Esophagus muscularis mucosa (tissue), 4 donors: ENCODE data around the gene HHIPL1. TPM values are rescaled to one million over a fixed set of nuclear protein-coding genes. Genes with fewer than 3 reads are reported as not detected.

Experiments
- DNase-seq: peaks from one replicate; pipeline ENCODE4 v3.0.0-alpha.2; 2017; ENCODE audit errors: extremely low spot score
- H3K27ac ChIP-seq, 4 donors: fragments of 200-600 bp; sonication (generic); replicated peaks in 1 of 4; 1 replicate in 3 of 4; 2 replicates in 1 of 4; pipeline ENCODE4 v1.5.1; 2016 to 2019; ENCODE audit warnings: mild to moderate bottlenecking in 1 of 4
- H3K27me3 ChIP-seq, 4 donors: fragments of 200-600 bp; sonication (generic); one replicate each; pipeline versions ENCODE4 v1.5.1 to v1.6.0; 2016 to 2019
- H3K36me3 ChIP-seq, 4 donors: fragments of 200-600 bp; sonication (generic); one replicate each; pipeline ENCODE4 v1.5.1; 2016 to 2019
- H3K4me1 ChIP-seq, 4 donors: fragments of 200-600 bp; sonication (generic); one replicate each; pipeline ENCODE4 v1.5.1; 2016 to 2019
- H3K4me3 ChIP-seq, 4 donors: fragments of 200-600 bp; sonication (generic); 1 replicate in 2 of 4; 2 replicates in 2 of 4; pipeline ENCODE4 v1.5.1; 2016 to 2019; ENCODE audit warnings: mild to moderate bottlenecking in 4 of 4, moderate library complexity in 1 of 4
- H3K9me3 ChIP-seq, 4 donors: fragments of 200-600 bp; sonication (generic); 1 replicate in 3 of 4; 2 replicates in 1 of 4; pipeline ENCODE4 v1.5.1; 2016 to 2019
- EP300 ChIP-seq: sonication (generic); formaldehyde crosslinking; IDR thresholded peaks from one replicate; pipeline ENCODE4 v1.6.1; 2017; ENCODE audit warnings: antibody characterized with exemption
- POLR2A ChIP-seq: fragments of 450-650 bp; IDR thresholded peaks from one replicate; pipeline ENCODE4 v1.6.1; 2017; ENCODE audit warnings: antibody characterized with exemption, moderate library complexity, mild to moderate bottlenecking, low read depth
- POLR2AphosphoS5 ChIP-seq, 2 donors: sonication (generic); formaldehyde crosslinking; IDR thresholded peaks; one replicate each; pipeline ENCODE4 v1.6.1; 2017; ENCODE audit warnings: antibody characterized with exemption in 2 of 2
- WGBS: methylation state at CpG from one replicate; pipeline ENCODE4 v1.1.5; 2018; 5-methylcytosine and 5-hydroxymethylcytosine counted together
- intact Hi-C: fragments of 100-400 bp; cut with DNase I; formaldehyde crosslinking; loops from one replicate; pipeline ENCODE4 v1.15.1; 2023
- total RNA-seq, 4 donors: library from RNA; depleted of rRNA; stranded (reverse); fragments of >200 nt; gene quantifications; one replicate each; pipeline versions ENCODE4 v1.1.0 to v1.2.1, GENCODE V29; 2016
- TF ChIP-seq, protein P1 (sequence below), 3 experiments: fragments of 200-600 bp in 2 of 3; fragments of 450-650 bp in 1 of 3; sonication (generic) in 2 of 3; IDR thresholded peaks; one replicate each; pipeline ENCODE4 v1.5.1; 2017 to 2019; ENCODE audit warnings: antibody characterized with exemption in 3 of 3, mild to moderate bottlenecking in 2 of 3, moderate library complexity in 1 of 3

The HHIPL1 gene
- total RNA-seq, 4 donors from 2014 or later = 4.2 to 9.1 (median 5.9) TPM

DNA sequence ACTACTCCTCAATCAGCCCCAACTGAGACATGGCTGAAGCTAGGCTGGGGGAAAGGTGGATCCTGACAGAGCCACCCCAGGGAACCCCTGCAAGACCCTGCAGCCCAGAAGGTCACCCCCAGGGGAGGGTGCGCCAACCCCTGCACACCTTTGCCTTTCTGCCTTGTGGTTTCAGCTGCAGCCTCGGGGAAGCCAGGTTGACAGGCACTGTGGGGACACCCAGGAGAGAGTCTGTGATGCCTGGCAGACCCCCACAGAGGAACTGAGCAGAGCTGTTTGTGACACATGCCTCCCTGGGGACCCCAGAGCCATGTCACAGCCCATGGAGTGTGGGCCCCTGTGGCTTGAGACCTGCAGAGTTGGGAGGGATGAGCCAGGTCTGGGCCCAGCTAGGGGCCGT lies 11.8 kb upstream of the HHIPL1 start:
- DNase-seq = no peak
- Histone ChIP-seq H3K36me3 (no peaks in the 10 kb centered on the region), H3K9me3 (no peaks in the 10 kb centered on the region), H3K27ac (no peak overlapping the region), H3K4me1 (peaks cover 7 to 9% (median 7%) of the 10 kb centered on the region in 4 donors), H3K27me3 (no peaks in the 10 kb centered on the region), H3K4me3 (no peak overlapping the region)
- TF ChIP-seq POLR2A (no peak), EP300 (no peak), POLR2AphosphoS5 (IDR thresholded peaks at IDR 0.05) (no peak)
- TF ChIP-seq, protein P1, sequence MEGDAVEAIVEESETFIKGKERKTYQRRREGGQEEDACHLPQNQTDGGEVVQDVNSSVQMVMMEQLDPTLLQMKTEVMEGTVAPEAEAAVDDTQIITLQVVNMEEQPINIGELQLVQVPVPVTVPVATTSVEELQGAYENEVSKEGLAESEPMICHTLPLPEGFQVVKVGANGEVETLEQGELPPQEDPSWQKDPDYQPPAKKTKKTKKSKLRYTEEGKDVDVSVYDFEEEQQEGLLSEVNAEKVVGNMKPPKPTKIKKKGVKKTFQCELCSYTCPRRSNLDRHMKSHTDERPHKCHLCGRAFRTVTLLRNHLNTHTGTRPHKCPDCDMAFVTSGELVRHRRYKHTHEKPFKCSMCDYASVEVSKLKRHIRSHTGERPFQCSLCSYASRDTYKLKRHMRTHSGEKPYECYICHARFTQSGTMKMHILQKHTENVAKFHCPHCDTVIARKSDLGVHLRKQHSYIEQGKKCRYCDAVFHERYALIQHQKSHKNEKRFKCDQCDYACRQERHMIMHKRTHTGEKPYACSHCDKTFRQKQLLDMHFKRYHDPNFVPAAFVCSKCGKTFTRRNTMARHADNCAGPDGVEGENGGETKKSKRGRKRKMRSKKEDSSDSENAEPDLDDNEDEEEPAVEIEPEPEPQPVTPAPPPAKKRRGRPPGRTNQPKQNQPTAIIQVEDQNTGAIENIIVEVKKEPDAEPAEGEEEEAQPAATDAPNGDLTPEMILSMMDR (IDR thresholded peaks at IDR 0.05) = no peak
- WGBS = 86% methylated on average over 1 of the region's 3 CpGs
- intact Hi-C loops = no loop called here

DNA sequence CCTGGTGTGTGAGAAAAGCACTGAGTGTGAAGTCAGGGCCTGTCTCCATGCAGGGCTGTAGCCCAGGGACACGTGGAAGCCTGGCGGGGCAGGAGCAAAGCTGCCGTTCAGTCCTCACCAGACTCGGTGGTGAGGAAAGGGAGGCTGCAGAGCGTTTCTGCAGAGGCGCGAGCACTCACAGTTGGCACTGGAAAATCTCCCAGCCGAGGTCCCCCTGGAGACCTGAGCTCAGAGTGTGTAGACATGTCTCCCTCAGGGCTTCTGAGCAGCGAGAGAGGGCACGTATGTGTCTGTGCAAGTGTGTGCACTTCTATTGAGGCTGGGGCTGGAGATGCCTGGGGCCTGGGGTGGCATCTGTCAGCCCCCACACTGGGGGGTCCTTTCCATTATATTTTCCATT lies 11.0 kb upstream of the HHIPL1 start:
- Histone ChIP-seq H3K27ac (no peak overlapping the region), H3K27me3 (no peaks in the 10 kb centered on the region), H3K4me3 (no peak overlapping the region), H3K36me3 (no peaks in the 10 kb centered on the region), H3K9me3 (no peaks in the 10 kb centered on the region), H3K4me1 (peaks cover 2 to 4% (median 3%) of the 10 kb centered on the region in 4 donors)
- TF ChIP-seq EP300 (no peak), POLR2A (no peak), POLR2AphosphoS5 (IDR thresholded peaks at IDR 0.05) (no peak)
- TF ChIP-seq, protein P1 (IDR thresholded peaks at IDR 0.05) = no peak
- intact Hi-C loops = no loop called here
- no peak for DNase-seq
- 84% methylated on average over 10 of the region's 10 CpGs for WGBS

DNA sequence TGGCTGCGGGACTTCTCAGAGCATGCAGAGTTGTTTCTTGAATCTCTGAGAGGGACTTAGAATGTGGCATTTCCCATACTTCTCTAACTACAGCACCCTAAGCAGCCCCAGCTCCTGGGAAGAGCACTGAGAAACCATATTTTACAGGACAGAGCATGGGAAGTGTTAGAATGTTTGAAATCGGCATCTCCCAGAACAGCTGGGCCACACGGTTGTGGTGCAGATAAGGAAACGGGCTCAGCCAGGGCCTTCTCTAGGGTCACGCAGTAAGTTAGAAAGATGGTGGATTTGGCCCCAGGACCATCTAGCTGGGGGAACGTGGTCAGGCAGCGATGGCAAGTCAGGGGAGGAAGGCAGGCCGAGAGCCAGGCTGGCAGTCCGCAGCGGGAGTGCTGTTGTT lies 10.5 kb upstream of the HHIPL1 start:
- H3K27ac ChIP-seq = no peak overlapping the region
- H3K36me3 ChIP-seq = no peaks in the 10 kb centered on the region
- 84% methylated on average over 10 of the region's 10 CpGs for WGBS
- DNase-seq = no peak
- TF ChIP-seq, protein P1 (IDR thresholded peaks at IDR 0.05) = no peak
- TF ChIP-seq EP300 = no peak
- TF ChIP-seq POLR2A = no peak
- TF ChIP-seq POLR2AphosphoS5 (IDR thresholded peaks at IDR 0.05) = no peak
- H3K4me3 ChIP-seq = no peak overlapping the region
- no peaks in the 10 kb centered on the region for H3K9me3 ChIP-seq
- no peaks in the 10 kb centered on the region for H3K27me3 ChIP-seq
- intact Hi-C loops = no loop called here
- H3K4me1 ChIP-seq = no peaks in the 10 kb centered on the region

DNA sequence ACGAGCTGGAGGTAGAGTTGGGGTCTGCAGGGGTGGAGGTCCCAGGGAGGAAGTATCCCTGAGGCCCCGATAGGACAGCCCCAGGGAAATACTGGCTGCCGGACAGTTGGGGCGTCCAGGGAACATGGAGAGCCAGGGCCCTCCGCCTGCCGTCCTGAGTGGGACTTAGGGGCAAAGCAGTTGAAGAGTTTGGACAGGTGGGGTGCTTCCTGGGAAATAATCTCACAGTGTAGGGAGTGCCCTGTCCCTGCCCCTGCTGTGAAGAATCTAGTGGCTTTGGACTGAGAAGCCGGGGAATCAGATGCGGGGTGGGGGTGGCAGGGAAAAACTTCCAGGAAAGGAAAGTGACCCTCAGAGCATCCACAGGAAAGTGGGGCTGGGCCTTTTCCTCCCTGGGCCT lies 9.8 kb upstream of the HHIPL1 start:
- TF ChIP-seq, protein P1 (IDR thresholded peaks at IDR 0.05) = no peak
- no peak for TF ChIP-seq EP300
- TF ChIP-seq POLR2AphosphoS5 (IDR thresholded peaks at IDR 0.05) = no peak
- no peak for TF ChIP-seq POLR2A
- intact Hi-C loops = no loop called here
- H3K36me3 ChIP-seq = no peaks in the 10 kb centered on the region
- no peak overlapping the region for H3K4me3 ChIP-seq
- no peaks in the 10 kb centered on the region for H3K4me1 ChIP-seq
- H3K27me3 ChIP-seq = no peaks in the 10 kb centered on the region
- 80% methylated on average over 8 of the region's 8 CpGs for WGBS
- DNase-seq = no peak
- H3K9me3 ChIP-seq = no peaks in the 10 kb centered on the region
- no peak overlapping the region for H3K27ac ChIP-seq

DNA sequence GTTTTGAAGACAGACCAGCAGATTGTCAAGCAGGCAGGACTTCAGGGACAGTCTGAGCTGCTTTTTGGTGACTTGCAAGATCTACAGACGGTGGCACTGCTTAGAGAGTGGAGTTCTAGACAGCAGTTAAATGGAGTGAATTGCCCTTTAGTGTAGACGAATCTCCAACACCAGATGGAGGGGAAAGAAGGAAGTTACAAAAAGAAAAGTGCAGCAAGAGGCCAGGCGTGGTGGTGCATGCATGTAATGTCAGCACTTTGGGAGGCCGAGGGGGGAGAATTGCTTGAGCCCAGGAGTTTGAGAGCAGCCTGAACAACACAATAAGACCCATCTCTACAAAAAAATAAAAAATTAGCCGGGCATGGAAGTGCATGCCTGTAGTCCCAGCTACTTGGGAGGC lies 8.4 kb upstream of the HHIPL1 start:
- intact Hi-C loops = no loop called here
- no peak for TF ChIP-seq EP300
- no peak for TF ChIP-seq POLR2A
- TF ChIP-seq POLR2AphosphoS5 (IDR thresholded peaks at IDR 0.05) = no peak
- TF ChIP-seq, protein P1 (IDR thresholded peaks at IDR 0.05) = no peak
- H3K4me1 ChIP-seq = no peaks in the 10 kb centered on the region
- H3K4me3 ChIP-seq = no peak overlapping the region
- H3K27me3 ChIP-seq = no peaks in the 10 kb centered on the region
- no peaks in the 10 kb centered on the region for H3K9me3 ChIP-seq
- WGBS = 76% methylated on average over 5 of the region's 5 CpGs
- H3K36me3 ChIP-seq = no peaks in the 10 kb centered on the region
- DNase-seq = no peak
- no peak overlapping the region for H3K27ac ChIP-seq
